HG02973 (cell line): ENCODE data around the gene LIME1.
"Not testable (repeated sequence)": the region's sequence is repeated elsewhere in the genome, so short reads cannot be mapped to it uniquely, and the experiment has no call there.

Source experiments
- ATAC-seq: cut with Tn5 transposase; IDR thresholded peaks from one replicate; pipeline ENCODE4 v1.9.1; 2021; ENCODE audit warnings: moderate library complexity; ENCODE audit not compliant: unreplicated experiment

The LIME1 gene

GRCh38 chr20:63769891-63770474 is 33.5 kb downstream of the LIME1 start:
- no peak for ATAC-seq

- no peak for ATAC-seq
These were observed 34.7 kb downstream of the LIME1 start for GRCh38 chr20:63771046-63771707.

- no peak for ATAC-seq
These were observed 36.5 kb downstream of the LIME1 start for GRCh38 chr20:63772781-63773518.

- ATAC-seq = no peak
These were observed 37.2 kb downstream of the LIME1 start for GRCh38 chr20:63773571-63774241.

GRCh38 chr20:63774306-63774705 is 37.8 kb downstream of the LIME1 start:
- no peak for ATAC-seq

GRCh38 chr20:63775096-63775978 is 38.9 kb downstream of the LIME1 start:
- ATAC-seq = no peak

GRCh38 chr20:63776875-63777274 is 40.4 kb downstream of the LIME1 start:
- ATAC-seq = not testable (repeated sequence)

- no peak for ATAC-seq
These were observed 41.1 kb downstream of the LIME1 start for GRCh38 chr20:63777614-63778013.

GRCh38 chr20:63778034-63778752 is 41.7 kb downstream of the LIME1 start:
- ATAC-seq = no peak

GRCh38 chr20:63778857-63779256 is 42.4 kb downstream of the LIME1 start:
- no peak for ATAC-seq

- ATAC-seq = no peak
These were observed 44.7 kb downstream of the LIME1 start for GRCh38 chr20:63781181-63781580.

- ATAC-seq = no peak
These were observed 45.6 kb downstream of the LIME1 start for GRCh38 chr20:63782051-63782471.

- ATAC-seq = no peak
These were observed 46.1 kb downstream of the LIME1 start for GRCh38 chr20:63782521-63782971.

GRCh38 chr20:63783970-63784369 is 47.5 kb downstream of the LIME1 start:
- ATAC-seq = no peak

- ATAC-seq = no peak
These were observed 49.2 kb downstream of the LIME1 start for GRCh38 chr20:63785691-63786131.

GRCh38 chr20:63787302-63787701 is 50.8 kb downstream of the LIME1 start:
- no peak for ATAC-seq

- ATAC-seq = no peak
These were observed 51.3 kb downstream of the LIME1 start for GRCh38 chr20:63787749-63788148.
